A673 (cell line): ENCODE results near the gene MLEC.

Experiments used
- CTCF ChIP-seq: fragments of 300-800, 200-600 bp; sonication (generic); conservative IDR thresholded peaks from 2 replicates; pipeline ENCODE4 v1.5.1; 2017; ENCODE audit warnings: low read depth, mild to moderate bottlenecking, antibody characterized with exemption, low read length, moderate library complexity, mixed read lengths
- EZH2 ChIP-seq: fragments of 200-600 bp; sonication (generic); IDR thresholded peaks from 2 replicates; pipeline ENCODE4 v1.6.1; 2017; ENCODE audit warnings: borderline replicate concordance, low read depth, mild to moderate bottlenecking, mixed read lengths, antibody characterized with exemption, low read length; ENCODE audit not compliant: poor library complexity, severe bottlenecking

GRCh38 chr12:120740871-120741270, 53.9 kb downstream of the MLEC start:
- no peak for TF ChIP-seq EZH2
- no peak for TF ChIP-seq CTCF
